Body of pancreas (tissue), 4 donors: ENCODE data around the gene PALMD.

Source experiments
- POLR2A ChIP-seq, 3 donors: fragments of 450-650 bp; IDR thresholded peaks; one replicate each; pipeline ENCODE4 v1.6.1; 2016; ENCODE audit warnings: antibody characterized with exemption in 3 of 3, mild to moderate bottlenecking in 2 of 3
- TF ChIP-seq, protein P1 (sequence below), 7 experiments: fragments of 450-650 bp in 4 of 7; fragments of 200-600 bp in 3 of 7; sonication (generic) in 3 of 7; IDR thresholded peaks; one replicate each; pipeline ENCODE4 v1.5.1; 2016 to 2019; ENCODE audit warnings: antibody characterized with exemption in 7 of 7

GRCh38 chr1:99704356-99704816 lies 58.5 kb downstream of the PALMD start:
- TF ChIP-seq, protein P1, sequence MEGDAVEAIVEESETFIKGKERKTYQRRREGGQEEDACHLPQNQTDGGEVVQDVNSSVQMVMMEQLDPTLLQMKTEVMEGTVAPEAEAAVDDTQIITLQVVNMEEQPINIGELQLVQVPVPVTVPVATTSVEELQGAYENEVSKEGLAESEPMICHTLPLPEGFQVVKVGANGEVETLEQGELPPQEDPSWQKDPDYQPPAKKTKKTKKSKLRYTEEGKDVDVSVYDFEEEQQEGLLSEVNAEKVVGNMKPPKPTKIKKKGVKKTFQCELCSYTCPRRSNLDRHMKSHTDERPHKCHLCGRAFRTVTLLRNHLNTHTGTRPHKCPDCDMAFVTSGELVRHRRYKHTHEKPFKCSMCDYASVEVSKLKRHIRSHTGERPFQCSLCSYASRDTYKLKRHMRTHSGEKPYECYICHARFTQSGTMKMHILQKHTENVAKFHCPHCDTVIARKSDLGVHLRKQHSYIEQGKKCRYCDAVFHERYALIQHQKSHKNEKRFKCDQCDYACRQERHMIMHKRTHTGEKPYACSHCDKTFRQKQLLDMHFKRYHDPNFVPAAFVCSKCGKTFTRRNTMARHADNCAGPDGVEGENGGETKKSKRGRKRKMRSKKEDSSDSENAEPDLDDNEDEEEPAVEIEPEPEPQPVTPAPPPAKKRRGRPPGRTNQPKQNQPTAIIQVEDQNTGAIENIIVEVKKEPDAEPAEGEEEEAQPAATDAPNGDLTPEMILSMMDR (IDR thresholded peaks at IDR 0.05): no peak
- TF ChIP-seq POLR2A (IDR thresholded peaks at IDR 0.05): no peak
